H9 (cell line): ENCODE data around the gene DOCK2. TPM values are rescaled to one million over a fixed set of nuclear protein-coding genes. Genes with fewer than 3 reads are reported as not detected.

Experiments
- DNase-seq: peaks from one replicate; pipeline ENCODE4 v3.0.0-alpha.2; 2017
- H2AFZ ChIP-seq: one replicate; pipeline ENCODE4 v1.6.1; 2013; ENCODE audit warnings: mild to moderate bottlenecking, low read length, control low read depth, moderate library complexity
- H2AK5ac ChIP-seq: 2 replicates; pipeline ENCODE4 v1.6.1; 2013; ENCODE audit warnings: low read length, control low read depth, mixed read lengths; ENCODE audit not compliant: insufficient read length
- H2BK120ac ChIP-seq: one replicate; pipeline ENCODE4 v1.6.1; 2013; ENCODE audit warnings: low read depth, mild to moderate bottlenecking, low read length, control low read depth, inconsistent platforms; ENCODE audit not compliant: poor library complexity, severe bottlenecking
- H2BK12ac ChIP-seq: 2 replicates; pipeline ENCODE4 v1.6.1; 2013; ENCODE audit warnings: low read length, control low read depth, mixed read lengths, low read depth; ENCODE audit not compliant: insufficient read length
- H2BK15ac ChIP-seq: 2 replicates; pipeline ENCODE4 v1.6.1; 2013; ENCODE audit warnings: low read depth, low read length, control low read depth
- H2BK20ac ChIP-seq: one replicate; pipeline ENCODE4 v1.6.1; 2013; ENCODE audit warnings: low read depth, mild to moderate bottlenecking, low read length, control low read depth, inconsistent platforms; ENCODE audit not compliant: poor library complexity, severe bottlenecking
- H2BK5ac ChIP-seq: 2 replicates; pipeline ENCODE4 v1.6.1; 2013; ENCODE audit warnings: low read length, control low read depth, mixed read lengths; ENCODE audit not compliant: insufficient read length
- H3K14ac ChIP-seq: 2 replicates; pipeline ENCODE4 v1.6.1; 2013; ENCODE audit warnings: low read length, control low read depth; ENCODE audit not compliant: insufficient read depth
- H3K18ac ChIP-seq: 2 replicates; pipeline ENCODE4 v1.6.1; 2013; ENCODE audit warnings: low read depth, mild to moderate bottlenecking, mixed read lengths, low read length, control low read depth; ENCODE audit not compliant: insufficient read length
- H3K23ac ChIP-seq: 2 replicates; pipeline ENCODE4 v1.6.1; 2013; ENCODE audit warnings: low read length, control low read depth, mixed read lengths, low read depth; ENCODE audit not compliant: insufficient read length
- H3K23me2 ChIP-seq: 2 replicates; pipeline ENCODE4 v1.6.1; 2013; ENCODE audit warnings: low read depth, mild to moderate bottlenecking, mixed read lengths, low read length, control low read depth; ENCODE audit not compliant: insufficient read length, poor library complexity, severe bottlenecking
- H3K27ac ChIP-seq: 2 replicates; pipeline ENCODE4 v1.5.1; 2013; ENCODE audit warnings: low read length, control low read depth, mixed read lengths, low read depth; ENCODE audit not compliant: insufficient read length
- H3K27me3 ChIP-seq: 2 replicates; pipeline ENCODE4 v1.6.1; 2013; ENCODE audit warnings: low read length, control low read depth, inconsistent platforms; ENCODE audit not compliant: insufficient read depth
- H3K4ac ChIP-seq: 2 replicates; pipeline ENCODE4 v1.6.1; 2013; ENCODE audit warnings: low read depth, mild to moderate bottlenecking, control low read depth, inconsistent platforms, low read length, moderate library complexity
- H3K4me1 ChIP-seq: 2 replicates; pipeline ENCODE4 v1.6.1; 2013; ENCODE audit warnings: low read length, control low read depth, inconsistent platforms; ENCODE audit not compliant: insufficient read depth
- H3K4me2 ChIP-seq: 2 replicates; pipeline ENCODE4 v1.6.1; 2013; ENCODE audit warnings: low read length, control low read depth, mixed read lengths; ENCODE audit not compliant: insufficient read length, insufficient read depth
- H3K56ac ChIP-seq: 2 replicates; pipeline ENCODE4 v1.6.1; 2013; ENCODE audit warnings: low read depth, mild to moderate bottlenecking, mixed read lengths, low read length, control low read depth; ENCODE audit not compliant: insufficient read length
- H3K79me1 ChIP-seq: 2 replicates; pipeline ENCODE4 v1.6.1; 2013; ENCODE audit warnings: low read depth, mild to moderate bottlenecking, moderate library complexity, low read length, control low read depth, inconsistent platforms; ENCODE audit not compliant: insufficient read depth, poor library complexity, severe bottlenecking
- H3K79me2 ChIP-seq: 2 replicates; pipeline ENCODE4 v1.6.1; 2013; ENCODE audit warnings: low read length, control low read depth, inconsistent platforms; ENCODE audit not compliant: insufficient read depth
- H3K9ac ChIP-seq: 2 replicates; pipeline ENCODE4 v1.6.1; 2013; ENCODE audit warnings: low read length, control low read depth, mixed read lengths; ENCODE audit not compliant: insufficient read length; ENCODE audit errors: extremely low read depth
- H3K9me3 ChIP-seq: one replicate; pipeline ENCODE4 v1.6.1; 2013; ENCODE audit warnings: low read depth, low read length, inconsistent platforms; ENCODE audit not compliant: control insufficient read depth
- H3T11ph ChIP-seq: one replicate; pipeline ENCODE4 v1.6.1; 2013; ENCODE audit warnings: mild to moderate bottlenecking, low read length, control low read depth, inconsistent platforms
- H4K20me1 ChIP-seq: one replicate; pipeline ENCODE4 v1.6.1; 2013; ENCODE audit not compliant: control insufficient read depth, insufficient read length, insufficient read depth
- H4K5ac ChIP-seq: 2 replicates; pipeline ENCODE4 v1.6.1; 2013; ENCODE audit warnings: low read depth, mild to moderate bottlenecking, mixed read lengths, low read length, control low read depth; ENCODE audit not compliant: insufficient read length
- H4K8ac ChIP-seq: replicated peaks from 2 replicates; pipeline ENCODE4 v1.6.1; 2013; ENCODE audit warnings: low read length, control low read depth, mixed read lengths, low read depth; ENCODE audit not compliant: insufficient read length
- H4K91ac ChIP-seq: 2 replicates; pipeline ENCODE4 v1.6.1; 2013; ENCODE audit warnings: low read depth, mild to moderate bottlenecking, moderate library complexity, mixed read lengths, low read length, control low read depth; ENCODE audit not compliant: insufficient read length
- H3K27ac Mint-ChIP-seq, 3 experiments: 2 replicates in 2 of 3; 3 replicates in 1 of 3; pipeline ENCODE4 v1.8.0; 2020 to 2021; ENCODE audit warnings: mixed read lengths in 3 of 3, mild to moderate bottlenecking in 1 of 3, moderate library complexity in 1 of 3
- H3K27me3 Mint-ChIP-seq: 2 replicates; pipeline ENCODE4 v1.8.0; 2021; ENCODE audit warnings: low read depth, mild to moderate bottlenecking, moderate library complexity, mixed read lengths
- H3K36me3 Mint-ChIP-seq, 3 experiments: 2 replicates in 2 of 3; 3 replicates in 1 of 3; pipeline ENCODE4 v1.8.0; 2020 to 2021; ENCODE audit warnings: low read depth in 3 of 3, mixed read lengths in 3 of 3; ENCODE audit not compliant: insufficient read depth in 1 of 3
- H3K4me1 Mint-ChIP-seq, 2 experiments: 2 replicates each; pipeline ENCODE4 v1.8.0; 2020; ENCODE audit warnings: mixed read lengths in 2 of 2
- H3K4me3 Mint-ChIP-seq, 2 experiments: 2 replicates in 1 of 2; 3 replicates in 1 of 2; pipeline ENCODE4 v1.8.0; 2020 to 2021; ENCODE audit warnings: mild to moderate bottlenecking in 2 of 2, mixed read lengths in 2 of 2, moderate library complexity in 1 of 2
- H3K9me3 Mint-ChIP-seq, 2 experiments: 2 replicates in 1 of 2; 3 replicates in 1 of 2; pipeline ENCODE4 v1.8.0; 2020; ENCODE audit warnings: mild to moderate bottlenecking in 2 of 2, mixed read lengths in 2 of 2, moderate library complexity in 1 of 2
- WGBS: extraction: QIAGEN DNeasy Blood & Tissue Kit; methylation state at CpG from one replicate; pipeline ENCODE4 v1.1.7; 2013; ENCODE audit warnings: missing lambda C conversion rate, low lambda C conversion rate, mixed read lengths; ENCODE audit not compliant: insufficient read length; ENCODE audit errors: extremely low coverage; 5-methylcytosine and 5-hydroxymethylcytosine counted together
- total RNA-seq: library from RNA; stranded (reverse); gene quantifications from 2 replicates; pipeline ENCODE4 v1.2.1, GENCODE V29; 2021
- TF ChIP-seq, protein P1 (sequence below): fragments of 200-600 bp; sonication (generic); conservative IDR thresholded peaks from 3 replicates; pipeline ENCODE4 v1.8.0; 2021; ENCODE audit warnings: antibody characterized with exemption, mild to moderate bottlenecking

Gene DOCK2
- total RNA-seq, 1 experiment from 2014 or later, result 7.8 TPM

DNA sequence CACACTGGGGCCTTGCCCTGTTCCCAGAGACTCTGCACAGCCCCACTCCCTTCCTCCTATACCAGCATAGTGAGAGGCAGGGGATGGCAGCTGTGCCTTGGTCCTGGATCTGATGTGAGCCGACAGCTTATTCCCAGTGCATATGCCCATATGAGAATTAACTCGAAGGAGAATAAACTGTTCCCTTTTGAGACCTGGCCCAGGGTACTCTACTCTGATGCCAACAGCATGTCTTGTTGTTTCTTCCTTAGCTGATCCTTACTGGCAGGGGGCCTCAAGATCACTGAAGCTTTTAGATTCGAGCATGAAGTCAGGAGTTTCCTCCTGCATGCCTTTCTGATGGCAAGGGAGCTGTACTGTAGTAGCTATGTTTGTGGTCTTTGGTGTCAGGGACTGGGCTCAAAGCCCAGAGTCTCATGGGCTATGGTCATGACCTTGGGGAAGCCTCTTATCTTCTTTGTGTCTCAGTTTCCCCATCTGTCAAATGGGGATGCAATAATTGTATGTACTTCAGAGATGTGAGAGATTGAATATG, 57.1 kb downstream of the DOCK2 start:
- H3K4me3 Mint-ChIP-seq, result no peak overlapping the region
- Histone ChIP-seq H2BK5ac (no peak overlapping the region), H4K20me1 (no peaks in the 10 kb centered on the region), H4K8ac (no peak overlapping the region), H2BK12ac (no peak overlapping the region), H2BK15ac (no peak overlapping the region), H3K27ac (no peak overlapping the region), H3K79me1 (no peaks in the 10 kb centered on the region), H3T11ph (no peak overlapping the region), H3K23me2 (no peaks in the 10 kb centered on the region), H3K4ac (no peak overlapping the region), H3K4me2 (no peak overlapping the region), H2BK20ac (no peak overlapping the region), H3K14ac (no peak overlapping the region), H3K23ac (no peak overlapping the region), H2BK120ac (no peak overlapping the region), H2AK5ac (no peak overlapping the region), H3K27me3 (no peaks in the 10 kb centered on the region), H4K91ac (no peak overlapping the region), H3K18ac (no peak overlapping the region), H4K5ac (no peak overlapping the region), H2AFZ (no peak overlapping the region), H3K9me3 (no peaks in the 10 kb centered on the region), H3K4me1 (no peaks in the 10 kb centered on the region), H3K79me2 (no peaks in the 10 kb centered on the region), H3K56ac (no peak overlapping the region), H3K9ac (no peak overlapping the region)
- DNase-seq, result no peak
- H3K4me1 Mint-ChIP-seq, result no peaks in the 10 kb centered on the region
- TF ChIP-seq, protein P1, sequence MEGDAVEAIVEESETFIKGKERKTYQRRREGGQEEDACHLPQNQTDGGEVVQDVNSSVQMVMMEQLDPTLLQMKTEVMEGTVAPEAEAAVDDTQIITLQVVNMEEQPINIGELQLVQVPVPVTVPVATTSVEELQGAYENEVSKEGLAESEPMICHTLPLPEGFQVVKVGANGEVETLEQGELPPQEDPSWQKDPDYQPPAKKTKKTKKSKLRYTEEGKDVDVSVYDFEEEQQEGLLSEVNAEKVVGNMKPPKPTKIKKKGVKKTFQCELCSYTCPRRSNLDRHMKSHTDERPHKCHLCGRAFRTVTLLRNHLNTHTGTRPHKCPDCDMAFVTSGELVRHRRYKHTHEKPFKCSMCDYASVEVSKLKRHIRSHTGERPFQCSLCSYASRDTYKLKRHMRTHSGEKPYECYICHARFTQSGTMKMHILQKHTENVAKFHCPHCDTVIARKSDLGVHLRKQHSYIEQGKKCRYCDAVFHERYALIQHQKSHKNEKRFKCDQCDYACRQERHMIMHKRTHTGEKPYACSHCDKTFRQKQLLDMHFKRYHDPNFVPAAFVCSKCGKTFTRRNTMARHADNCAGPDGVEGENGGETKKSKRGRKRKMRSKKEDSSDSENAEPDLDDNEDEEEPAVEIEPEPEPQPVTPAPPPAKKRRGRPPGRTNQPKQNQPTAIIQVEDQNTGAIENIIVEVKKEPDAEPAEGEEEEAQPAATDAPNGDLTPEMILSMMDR, result no peak
- no peak overlapping the region for H3K27ac Mint-ChIP-seq
- H3K9me3 Mint-ChIP-seq, result no peaks in the 10 kb centered on the region
- WGBS, result no CpG with 5 or more reads among the region's 3 CpGs
- H3K36me3 Mint-ChIP-seq, result no peaks in the 10 kb centered on the region
- H3K27me3 Mint-ChIP-seq, result no peaks in the 10 kb centered on the region; the same call in 1 of the 2 replicates
